ENCODE measurements around the gene ZP1.

The ZP1 gene

GRCh38 chr11:60899046-60899936, 31.9 kb downstream of the ZP1 start:
- H3K4me1 Mint-ChIP-seq: peaks cover 7% of the 10 kb centered on the region

GRCh38 chr11:60899977-60900376, 32.6 kb downstream of the ZP1 start:
- H3K27ac Mint-ChIP-seq: no peak overlapping the region
- H3K4me3 Mint-ChIP-seq: no peak overlapping the region
- no peaks in the 10 kb centered on the region for H3K9me3 Mint-ChIP-seq
- no peaks in the 10 kb centered on the region for H3K27me3 Mint-ChIP-seq (ENCODE audit: low read depth)
- peaks cover 74% of the 10 kb centered on the region for H3K36me3 Mint-ChIP-seq (ENCODE audit: low read depth)
- TF ChIP-seq CTCF (IDR thresholded peaks at IDR 0.05; ENCODE audit: unreplicated experiment in 3 of 3): no peak
- H3K4me1 Mint-ChIP-seq: peaks cover 11% of the 10 kb centered on the region

More at GRCh38 chr11:60899046-60899936, 31.9 kb downstream of the ZP1 start:
- no peaks in the 10 kb centered on the region for H3K27me3 Mint-ChIP-seq (ENCODE audit: low read depth)
- H3K4me3 Mint-ChIP-seq: peak overlapping the region in 1 of 3 experiments; percentile 36
- H3K27ac Mint-ChIP-seq: no peak overlapping the region
- H3K36me3 Mint-ChIP-seq (ENCODE audit: low read depth): peaks cover 79% of the 10 kb centered on the region
- no peaks in the 10 kb centered on the region for H3K9me3 Mint-ChIP-seq
- peak; percentile 90 to 94 (median 93) for TF ChIP-seq CTCF (IDR thresholded peaks at IDR 0.05; ENCODE audit: unreplicated experiment in 3 of 3)

GRCh38 chr11:60900673-60901404, 33.5 kb downstream of the ZP1 start:
- peaks cover 65% of the 10 kb centered on the region for H3K36me3 Mint-ChIP-seq (ENCODE audit: low read depth)
- TF ChIP-seq CTCF (IDR thresholded peaks at IDR 0.05; ENCODE audit: unreplicated experiment in 3 of 3): no peak
- H3K4me3 Mint-ChIP-seq: no peak overlapping the region
- no peaks in the 10 kb centered on the region for H3K27me3 Mint-ChIP-seq (ENCODE audit: low read depth)
- peaks cover 20% of the 10 kb centered on the region for H3K4me1 Mint-ChIP-seq
- no peak overlapping the region for H3K27ac Mint-ChIP-seq
- H3K9me3 Mint-ChIP-seq: no peaks in the 10 kb centered on the region

- Mint-ChIP-seq H3K36me3 (ENCODE audit: low read depth) (peaks cover 50% of the 10 kb centered on the region), H3K4me3 (peak overlapping the region in 2 of 3 experiments; percentile 61 to 72), H3K9me3 (no peaks in the 10 kb centered on the region), H3K27me3 (ENCODE audit: low read depth) (no peaks in the 10 kb centered on the region), H3K27ac (no peak overlapping the region), H3K4me1 (peaks cover 32% of the 10 kb centered on the region)
- TF ChIP-seq CTCF (IDR thresholded peaks at IDR 0.05; ENCODE audit: unreplicated experiment in 3 of 3): no peak
Observed at GRCh38 chr11:60902625-60903024, 35.3 kb downstream of the ZP1 start.

- peaks cover 29% of the 10 kb centered on the region for H3K36me3 Mint-ChIP-seq (ENCODE audit: low read depth)
- H3K4me3 Mint-ChIP-seq: peak overlapping the region; percentile 86 to 94 (median 90)
- H3K27me3 Mint-ChIP-seq (ENCODE audit: low read depth): peaks cover 5% of the 10 kb centered on the region
- no peak for TF ChIP-seq CTCF (IDR thresholded peaks at IDR 0.05; ENCODE audit: unreplicated experiment in 3 of 3)
- H3K4me1 Mint-ChIP-seq: peaks cover 32% of the 10 kb centered on the region
- no peaks in the 10 kb centered on the region for H3K9me3 Mint-ChIP-seq
- H3K27ac Mint-ChIP-seq: peak overlapping the region; percentile 39 to 95 (median 61)
Observed at GRCh38 chr11:60905047-60905446, 37.7 kb downstream of the ZP1 start.

All from nephron (organoid).